Caco-2 (cell line): Measurements from ENCODE around the gene KRTAP12-1. TPM values are rescaled to one million over a fixed set of nuclear protein-coding genes. Genes with fewer than 3 reads are reported as not detected.

Experiments
- BruUV-seq: library from RNA; stranded (reverse); fragments of 400-500 nt; replicated peaks from 2 replicates; lab custom pipeline; 2021; lab: Mats Ljungman, UMichigan
- CTCF ChIA-PET: fragments of 300-600 bp; sonication (Branson Sonifier 250); formaldehyde crosslinking; loops from one replicate; lab custom pipeline; 2022; ENCODE audit warnings: antibody characterized with exemption; lab: Charles Lee
- POLR2A ChIA-PET: fragments of 300-600 bp; sonication (Branson Sonifier 250); formaldehyde crosslinking; loops from one replicate; lab custom pipeline; 2022; ENCODE audit warnings: antibody characterized with exemption; lab: Charles Lee
- DNase-seq, 2 experiments: peaks; one replicate each; pipeline versions ENCODE4 v3.0.0 to v3.0.0-alpha.2; 2020 to 2022
- H3K27me3 ChIP-seq: replicated peaks from 2 replicates; pipeline ENCODE4 v1.6.0; 2011; ENCODE audit warnings: low read length; ENCODE audit not compliant: control insufficient read depth, insufficient read depth
- H3K36me3 ChIP-seq: 2 replicates; pipeline ENCODE4 v1.5.1; 2011; ENCODE audit warnings: low read length; ENCODE audit not compliant: control insufficient read depth, insufficient read depth
- H3K4me1 ChIP-seq: fragments of 250-450 bp; sonication (Bioruptor Pico); 2 replicates; pipeline ENCODE4 v1.5.1; 2020; ENCODE audit warnings: mild to moderate bottlenecking
- H3K4me3 ChIP-seq: 2 replicates; pipeline ENCODE4 v1.5.1; 2011; ENCODE audit warnings: low read depth, mild to moderate bottlenecking, control low read depth, low read length
- H3K9me3 ChIP-seq: fragments of 250-450 bp; sonication (Bioruptor Pico); 2 replicates; pipeline ENCODE4 v1.5.1; 2020; ENCODE audit warnings: mild to moderate bottlenecking, moderate library complexity
- H3K27ac Mint-ChIP-seq: one replicate; pipeline ENCODE4 v1.8.0; 2022; ENCODE audit warnings: mixed read lengths; ENCODE audit not compliant: unreplicated experiment
- H3K27me3 Mint-ChIP-seq: one replicate; pipeline ENCODE4 v1.8.0; 2022; ENCODE audit warnings: mixed read lengths; ENCODE audit not compliant: insufficient read depth, unreplicated experiment
- H3K36me3 Mint-ChIP-seq: one replicate; pipeline ENCODE4 v1.8.0; 2022; ENCODE audit warnings: mild to moderate bottlenecking, mixed read lengths; ENCODE audit not compliant: insufficient read depth, unreplicated experiment
- H3K4me1 Mint-ChIP-seq: one replicate; pipeline ENCODE4 v1.8.0; 2022; ENCODE audit warnings: low read depth, mixed read lengths; ENCODE audit not compliant: unreplicated experiment
- H3K4me3 Mint-ChIP-seq: one replicate; pipeline ENCODE4 v1.8.0; 2022; ENCODE audit warnings: mild to moderate bottlenecking, moderate library complexity, mixed read lengths; ENCODE audit not compliant: unreplicated experiment
- H3K9me3 Mint-ChIP-seq: one replicate; pipeline ENCODE4 v1.8.0; 2022; ENCODE audit warnings: mixed read lengths; ENCODE audit not compliant: unreplicated experiment
- intact Hi-C: fragments of 100-400 bp; cut with micrococcal nuclease; formaldehyde crosslinking; loops from one replicate; pipeline ENCODE4 v1.10.0; 2022; ENCODE audit not compliant: unreplicated experiment
- total RNA-seq: library from RNA; stranded (reverse); gene quantifications from 2 replicates; pipeline ENCODE4 v1.2.3, GENCODE V29; 2022
- TF ChIP-seq, protein P1 (sequence below), 2 experiments: fragments of 200-600 bp in 1 of 2; IDR thresholded peaks; 1 replicate in 1 of 2; 2 replicates in 1 of 2; pipeline versions ENCODE4 v1.5.1 to v1.8.0; 2011 to 2022; ENCODE audit warnings: antibody characterized with exemption in 1 of 2, control low read depth in 1 of 2, inconsistent platforms in 1 of 2, low read depth in 1 of 2, low read length in 1 of 2, mild to moderate bottlenecking in 1 of 2, moderate library complexity in 1 of 2; ENCODE audit not compliant: insufficient read depth in 1 of 2, severe bottlenecking in 1 of 2, unreplicated experiment in 1 of 2

The KRTAP12-1 gene
- total RNA-seq, 1 experiment from 2014 or later: not detected

- Histone ChIP-seq H3K27me3 (no peaks in the 10 kb centered on the region), H3K4me3 (no peak overlapping the region), H3K4me1 (no peaks in the 10 kb centered on the region), H3K36me3 (no peaks in the 10 kb centered on the region), H3K9me3 (no peaks in the 10 kb centered on the region)
- ChIA-PET POLR2A (no interaction called here), CTCF (interaction anchor here (0.8 kb wide), 1 partner anchor 143 kb away, joined by 3 read pairs; no protein-coding TSS in a partner anchor)
- TF ChIP-seq, protein P1, sequence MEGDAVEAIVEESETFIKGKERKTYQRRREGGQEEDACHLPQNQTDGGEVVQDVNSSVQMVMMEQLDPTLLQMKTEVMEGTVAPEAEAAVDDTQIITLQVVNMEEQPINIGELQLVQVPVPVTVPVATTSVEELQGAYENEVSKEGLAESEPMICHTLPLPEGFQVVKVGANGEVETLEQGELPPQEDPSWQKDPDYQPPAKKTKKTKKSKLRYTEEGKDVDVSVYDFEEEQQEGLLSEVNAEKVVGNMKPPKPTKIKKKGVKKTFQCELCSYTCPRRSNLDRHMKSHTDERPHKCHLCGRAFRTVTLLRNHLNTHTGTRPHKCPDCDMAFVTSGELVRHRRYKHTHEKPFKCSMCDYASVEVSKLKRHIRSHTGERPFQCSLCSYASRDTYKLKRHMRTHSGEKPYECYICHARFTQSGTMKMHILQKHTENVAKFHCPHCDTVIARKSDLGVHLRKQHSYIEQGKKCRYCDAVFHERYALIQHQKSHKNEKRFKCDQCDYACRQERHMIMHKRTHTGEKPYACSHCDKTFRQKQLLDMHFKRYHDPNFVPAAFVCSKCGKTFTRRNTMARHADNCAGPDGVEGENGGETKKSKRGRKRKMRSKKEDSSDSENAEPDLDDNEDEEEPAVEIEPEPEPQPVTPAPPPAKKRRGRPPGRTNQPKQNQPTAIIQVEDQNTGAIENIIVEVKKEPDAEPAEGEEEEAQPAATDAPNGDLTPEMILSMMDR (IDR thresholded peaks at IDR 0.05; ENCODE audit: insufficient read depth in 1 of 2, low read depth in 1 of 2, low read length in 1 of 2, severe bottlenecking in 1 of 2, unreplicated experiment in 1 of 2): no peak
- Mint-ChIP-seq H3K4me1 (no peaks in the 10 kb centered on the region), H3K36me3 (no peaks in the 10 kb centered on the region), H3K27ac (no peak overlapping the region), H3K9me3 (no peaks in the 10 kb centered on the region), H3K27me3 (no peaks in the 10 kb centered on the region), H3K4me3 (no peak overlapping the region)
- intact Hi-C loops: no loop called here
- BruUV-seq: no TSS peak
- DNase-seq: peak in 1 of 2 experiments; percentile 5
Measured at GRCh38 chr21:44653123-44653522, 28.8 kb downstream of the KRTAP12-1 start.

DNA sequence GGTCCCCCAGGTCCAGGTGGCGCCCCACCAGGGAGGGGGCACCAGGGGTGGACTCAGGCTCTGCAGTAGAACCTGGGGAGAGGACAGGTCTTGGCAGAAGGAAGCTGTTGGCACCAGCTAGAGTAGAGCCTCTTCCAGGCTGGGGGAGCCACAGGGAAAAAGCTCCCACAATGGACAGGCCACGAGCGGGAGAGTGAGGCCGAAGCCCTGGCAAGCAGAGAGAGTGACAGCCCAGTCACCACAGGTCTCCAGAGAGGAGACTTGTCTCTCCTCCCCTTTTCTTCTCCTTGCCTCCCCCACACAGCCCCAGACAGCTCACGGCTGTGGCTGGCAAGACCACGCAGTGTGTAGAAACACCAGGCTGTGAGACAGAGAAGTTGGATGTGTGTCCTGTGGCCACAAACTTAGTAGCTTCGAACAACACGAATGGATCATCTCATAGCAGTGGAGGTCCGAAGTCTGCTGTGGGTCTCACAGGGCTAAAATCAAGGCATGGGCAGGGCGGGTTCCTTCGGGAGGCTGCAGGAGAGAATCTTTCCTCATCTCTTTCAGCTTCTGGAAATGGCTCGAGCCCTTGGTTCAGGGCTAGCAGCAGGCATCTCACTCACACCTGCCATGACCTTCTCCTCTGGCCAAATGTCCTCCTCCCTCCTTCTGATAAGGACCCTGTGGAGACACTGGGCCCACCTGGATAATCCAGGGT is 30.8 kb downstream of the KRTAP12-1 start:
- H3K4me1 ChIP-seq: no peaks in the 10 kb centered on the region
- H3K27me3 ChIP-seq: no peaks in the 10 kb centered on the region
- ChIA-PET POLR2A (no interaction called here), CTCF (interaction anchor here (0.7 kb wide), 1 partner anchor 85 kb away, joined by 5 read pairs; no protein-coding TSS in a partner anchor)
- DNase-seq: no peak
- H3K36me3 Mint-ChIP-seq: no peaks in the 10 kb centered on the region
- intact Hi-C loops: no loop called here
- H3K4me1 Mint-ChIP-seq: no peaks in the 10 kb centered on the region
- H3K27me3 Mint-ChIP-seq: no peaks in the 10 kb centered on the region
- BruUV-seq: no TSS peak
- no peak overlapping the region for H3K4me3 Mint-ChIP-seq
- H3K9me3 ChIP-seq: no peaks in the 10 kb centered on the region
- TF ChIP-seq, protein P1 (IDR thresholded peaks at IDR 0.05; ENCODE audit: insufficient read depth in 1 of 2, low read depth in 1 of 2, low read length in 1 of 2, severe bottlenecking in 1 of 2, unreplicated experiment in 1 of 2): no peak
- no peak overlapping the region for H3K4me3 ChIP-seq
- no peaks in the 10 kb centered on the region for H3K36me3 ChIP-seq
- H3K27ac Mint-ChIP-seq: no peak overlapping the region
- peaks cover 6% of the 10 kb centered on the region for H3K9me3 Mint-ChIP-seq

DNA sequence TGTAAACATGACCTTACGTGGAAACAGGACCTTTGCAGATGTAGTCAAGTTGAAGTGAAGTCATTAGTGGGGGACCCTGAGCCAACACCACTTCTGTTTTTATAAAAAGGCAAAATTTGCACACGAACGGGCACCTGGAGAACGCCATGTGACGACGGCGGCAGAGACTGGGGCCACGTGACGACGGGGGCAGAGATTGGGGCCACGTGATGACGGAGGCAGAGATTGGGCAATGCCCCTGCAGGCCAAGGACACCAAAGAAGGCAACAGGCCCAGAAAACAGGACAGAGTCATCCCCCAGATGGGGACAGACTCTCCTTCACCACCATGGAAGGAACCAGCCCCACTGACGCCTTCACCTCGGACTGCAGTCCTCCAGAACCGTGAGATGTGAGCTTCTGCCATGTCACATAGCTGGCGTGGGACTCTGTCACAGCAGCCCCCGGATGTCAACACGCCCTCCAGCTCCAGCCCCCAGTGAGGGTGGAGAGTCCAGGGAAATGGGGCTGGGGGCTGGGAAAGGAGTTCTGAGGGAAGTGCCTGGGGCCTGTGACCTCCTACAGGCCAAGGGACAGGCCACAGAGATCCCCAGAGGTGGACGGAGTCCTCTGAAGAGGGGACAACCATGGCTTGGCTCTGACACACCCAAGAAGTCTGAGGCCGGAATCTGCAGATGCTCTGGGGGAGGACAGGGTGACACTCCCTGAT is 31.5 kb downstream of the KRTAP12-1 start:
- no peaks in the 10 kb centered on the region for H3K36me3 Mint-ChIP-seq
- H3K4me1 Mint-ChIP-seq: no peaks in the 10 kb centered on the region
- TF ChIP-seq, protein P1 (IDR thresholded peaks at IDR 0.05; ENCODE audit: insufficient read depth in 1 of 2, low read depth in 1 of 2, low read length in 1 of 2, severe bottlenecking in 1 of 2, unreplicated experiment in 1 of 2): no peak
- no peaks in the 10 kb centered on the region for H3K27me3 ChIP-seq
- H3K4me1 ChIP-seq: no peaks in the 10 kb centered on the region
- no peak overlapping the region for H3K27ac Mint-ChIP-seq
- H3K27me3 Mint-ChIP-seq: no peaks in the 10 kb centered on the region
- DNase-seq: no peak
- ChIA-PET CTCF (no interaction called here), POLR2A (no interaction called here)
- BruUV-seq: no TSS peak
- H3K9me3 Mint-ChIP-seq: peaks cover 7% of the 10 kb centered on the region
- peaks cover 3% of the 10 kb centered on the region; the same call in 1 of the 2 replicates for H3K9me3 ChIP-seq
- H3K4me3 Mint-ChIP-seq: no peak overlapping the region
- intact Hi-C loops: no loop called here
- H3K4me3 ChIP-seq: no peak overlapping the region
- H3K36me3 ChIP-seq: no peaks in the 10 kb centered on the region
